ENCODE measurements around the gene ARHGEF40.

- no peak for TF ChIP-seq CTCF (IDR thresholded peaks at IDR 0.05)
- no peak for TF ChIP-seq POLR2A (IDR thresholded peaks at IDR 0.05)
- no peak for TF ChIP-seq EP300 (IDR thresholded peaks at IDR 0.05)
Measured at GRCh38 chr14:21087294-21088091, 17.4 kb downstream of the ARHGEF40 start.
